NCI-H774 (cell line): ENCODE results near the gene HIVEP3.
"Not testable (repeated sequence)": the region's sequence is repeated elsewhere in the genome, so short reads cannot be mapped to it uniquely, and the experiment has no call there.

Experiments
- DNase-seq: peaks from one replicate; lab custom pipeline; 2025; lab: John Stamatoyannopoulos, UW

The HIVEP3 gene

GRCh38 chr1:41710980-41711379, 207.7 kb downstream of the HIVEP3 start:
- DNase-seq: no peak

- DNase-seq: no peak
Observed at GRCh38 chr1:41709873-41710272, 208.8 kb downstream of the HIVEP3 start.

GRCh38 chr1:41709331-41709730, 209.4 kb downstream of the HIVEP3 start:
- DNase-seq: no peak

GRCh38 chr1:41708332-41708731, 210.4 kb downstream of the HIVEP3 start:
- DNase-seq: no peak

GRCh38 chr1:41707793-41708192, 210.9 kb downstream of the HIVEP3 start:
- no peak for DNase-seq

GRCh38 chr1:41705798-41706197, 212.9 kb downstream of the HIVEP3 start:
- DNase-seq: no peak

- DNase-seq: no peak
Observed at GRCh38 chr1:41704196-41704595, 214.5 kb downstream of the HIVEP3 start.

- no peak for DNase-seq
Observed at GRCh38 chr1:41702771-41703170, 216.0 kb downstream of the HIVEP3 start.

GRCh38 chr1:41700986-41701535, 217.7 kb downstream of the HIVEP3 start:
- no peak for DNase-seq

GRCh38 chr1:41700581-41700980, 218.1 kb downstream of the HIVEP3 start:
- DNase-seq: no peak

GRCh38 chr1:41699861-41700248, 218.9 kb downstream of the HIVEP3 start:
- DNase-seq: no peak

- DNase-seq: no peak
Observed at GRCh38 chr1:41698916-41699860, 219.5 kb downstream of the HIVEP3 start.

- no peak for DNase-seq
Observed at GRCh38 chr1:41696381-41696780, 222.3 kb downstream of the HIVEP3 start.

GRCh38 chr1:41695118-41695745, 223.5 kb downstream of the HIVEP3 start:
- DNase-seq: no peak

GRCh38 chr1:41691966-41692365, 226.8 kb downstream of the HIVEP3 start:
- not testable (repeated sequence) for DNase-seq

GRCh38 chr1:41691424-41691823, 227.3 kb downstream of the HIVEP3 start:
- DNase-seq: no peak

GRCh38 chr1:41690331-41690730, 228.4 kb downstream of the HIVEP3 start:
- no peak for DNase-seq

- no peak for DNase-seq
Observed at GRCh38 chr1:41689558-41689981, 229.2 kb downstream of the HIVEP3 start.

GRCh38 chr1:41689139-41689538, 229.6 kb downstream of the HIVEP3 start:
- no peak for DNase-seq

GRCh38 chr1:41687007-41687406, 231.7 kb downstream of the HIVEP3 start:
- no peak for DNase-seq

- DNase-seq: no peak
Observed at GRCh38 chr1:41683681-41684500, 234.8 kb downstream of the HIVEP3 start.
